IgD-negative memory B cell (primary cell): ENCODE measurements around the gene INPP5J. TPM values are rescaled to one million over a fixed set of nuclear protein-coding genes. Genes with fewer than 3 reads are reported as not detected.
"Not testable (repeated sequence)": the region's sequence is repeated elsewhere in the genome, so short reads cannot be mapped to it uniquely, and the experiment has no call there.

Experiments used
- H3K27ac Mint-ChIP-seq, 3 donors: one replicate each; pipeline ENCODE4 v1.8.0; 2020 to 2022; ENCODE audit warnings: mild to moderate bottlenecking in 3 of 3, mixed read lengths in 3 of 3, moderate library complexity in 1 of 3
- H3K27me3 Mint-ChIP-seq: one replicate; pipeline ENCODE4 v1.8.0; 2021; ENCODE audit warnings: mixed read lengths
- H3K36me3 Mint-ChIP-seq: one replicate; pipeline ENCODE4 v1.8.0; 2020; ENCODE audit warnings: mild to moderate bottlenecking, mixed read lengths
- H3K4me1 Mint-ChIP-seq, 3 donors: one replicate each; pipeline ENCODE4 v1.8.0; 2020 to 2022; ENCODE audit warnings: mixed read lengths in 3 of 3, mild to moderate bottlenecking in 1 of 3
- H3K4me3 Mint-ChIP-seq, 4 donors: one replicate each; pipeline ENCODE4 v1.8.0; 2020 to 2022; ENCODE audit warnings: mild to moderate bottlenecking in 4 of 4, mixed read lengths in 4 of 4, moderate library complexity in 3 of 4
- H3K9me3 Mint-ChIP-seq, 3 donors: one replicate each; pipeline ENCODE4 v1.8.0; 2020 to 2021; ENCODE audit warnings: mixed read lengths in 3 of 3, mild to moderate bottlenecking in 1 of 3
- polyA plus RNA-seq: library from polyadenylated mRNA; unstranded; fragments of 300-500 nt; fragmentation: Illumina TruSeq; gene quantifications from one replicate; pipeline ENCODE4 v1.2.3, GENCODE V29; 2021

INPP5J gene, protein sequence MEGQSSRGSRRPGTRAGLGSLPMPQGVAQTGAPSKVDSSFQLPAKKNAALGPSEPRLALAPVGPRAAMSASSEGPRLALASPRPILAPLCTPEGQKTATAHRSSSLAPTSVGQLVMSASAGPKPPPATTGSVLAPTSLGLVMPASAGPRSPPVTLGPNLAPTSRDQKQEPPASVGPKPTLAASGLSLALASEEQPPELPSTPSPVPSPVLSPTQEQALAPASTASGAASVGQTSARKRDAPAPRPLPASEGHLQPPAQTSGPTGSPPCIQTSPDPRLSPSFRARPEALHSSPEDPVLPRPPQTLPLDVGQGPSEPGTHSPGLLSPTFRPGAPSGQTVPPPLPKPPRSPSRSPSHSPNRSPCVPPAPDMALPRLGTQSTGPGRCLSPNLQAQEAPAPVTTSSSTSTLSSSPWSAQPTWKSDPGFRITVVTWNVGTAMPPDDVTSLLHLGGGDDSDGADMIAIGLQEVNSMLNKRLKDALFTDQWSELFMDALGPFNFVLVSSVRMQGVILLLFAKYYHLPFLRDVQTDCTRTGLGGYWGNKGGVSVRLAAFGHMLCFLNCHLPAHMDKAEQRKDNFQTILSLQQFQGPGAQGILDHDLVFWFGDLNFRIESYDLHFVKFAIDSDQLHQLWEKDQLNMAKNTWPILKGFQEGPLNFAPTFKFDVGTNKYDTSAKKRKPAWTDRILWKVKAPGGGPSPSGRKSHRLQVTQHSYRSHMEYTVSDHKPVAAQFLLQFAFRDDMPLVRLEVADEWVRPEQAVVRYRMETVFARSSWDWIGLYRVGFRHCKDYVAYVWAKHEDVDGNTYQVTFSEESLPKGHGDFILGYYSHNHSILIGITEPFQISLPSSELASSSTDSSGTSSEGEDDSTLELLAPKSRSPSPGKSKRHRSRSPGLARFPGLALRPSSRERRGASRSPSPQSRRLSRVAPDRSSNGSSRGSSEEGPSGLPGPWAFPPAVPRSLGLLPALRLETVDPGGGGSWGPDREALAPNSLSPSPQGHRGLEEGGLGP
- not detected for polyA plus RNA-seq

DNA sequence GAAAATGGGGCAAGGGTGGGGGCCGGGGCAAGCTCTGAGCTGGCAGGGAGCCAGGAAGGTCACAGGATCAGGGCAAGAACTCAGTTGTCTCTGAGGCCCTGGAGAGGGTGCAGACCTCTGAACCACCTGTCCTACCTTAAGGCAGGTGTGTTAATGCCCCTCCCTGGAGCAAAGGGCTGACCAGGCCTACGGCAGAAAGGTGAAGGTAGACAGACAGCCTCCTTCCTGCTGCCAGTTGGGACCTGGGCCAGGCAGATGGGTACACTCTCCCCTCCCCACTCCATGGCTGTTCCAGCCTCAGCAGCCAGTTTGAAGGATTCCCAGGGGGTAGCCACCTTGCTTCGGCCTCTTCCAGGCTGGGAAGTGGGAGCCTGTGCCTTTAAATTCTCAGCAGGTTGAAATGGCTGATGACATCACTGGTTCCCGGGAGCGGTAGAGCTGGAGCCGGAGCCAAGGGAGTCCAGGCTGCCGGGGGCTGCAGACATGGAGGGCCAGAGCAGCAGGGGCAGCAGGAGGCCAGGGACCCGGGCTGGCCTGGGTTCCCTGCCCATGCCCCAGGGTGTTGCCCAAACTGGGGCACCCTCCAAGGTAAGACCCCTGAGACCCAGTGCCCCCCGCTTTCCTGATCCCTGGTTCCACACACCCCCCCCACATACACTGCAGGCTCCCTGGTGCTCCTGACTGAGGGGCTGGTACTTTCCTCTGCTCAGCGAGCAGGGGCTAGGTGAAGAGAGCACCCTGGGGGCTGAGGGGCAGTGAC is at the start of gene INPP5J:
Gene INPP5J, plus strand, starts transcription at position 435 of the 760 bp plus-strand sequence. Its CDS starts 49 bp downstream, at position 484.
- H3K36me3 Mint-ChIP-seq: no peaks in the 10 kb centered on the region
- H3K9me3 Mint-ChIP-seq: no peaks in the 10 kb centered on the region
- H3K4me1 Mint-ChIP-seq: peaks cover 0 to 4% (median 3%) of the 10 kb centered on the region in 3 donors
- peak within 1 kb of the TSS in 1 of 4 donors; percentile 54 for H3K4me3 Mint-ChIP-seq
- no peak within 1 kb of the TSS for H3K27ac Mint-ChIP-seq
- peaks cover 1% of the 10 kb centered on the region for H3K27me3 Mint-ChIP-seq

DNA sequence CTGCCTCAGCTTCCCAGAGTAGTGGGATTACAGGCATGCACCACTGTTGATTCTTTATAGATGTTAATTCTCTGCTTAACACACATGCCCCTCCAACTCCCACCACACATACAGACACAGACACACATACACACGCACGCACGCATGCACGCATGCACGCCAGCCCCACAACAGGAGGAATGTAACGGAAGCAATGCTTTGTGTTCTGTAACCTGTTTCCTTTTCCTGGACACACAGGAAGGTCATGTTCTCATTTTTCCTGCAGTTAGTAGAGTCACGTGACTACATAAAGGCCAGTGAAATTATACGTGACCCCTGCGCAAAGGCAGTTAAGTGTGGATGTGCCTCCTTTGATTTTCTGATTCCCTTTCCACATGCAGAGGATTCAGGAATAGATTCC is 49.6 kb upstream of the INPP5J start:
- H3K27ac Mint-ChIP-seq: peak overlapping the region in 1 of 3 donors; percentile 22
- not testable (repeated sequence) for H3K9me3 Mint-ChIP-seq, H3K4me3 Mint-ChIP-seq, H3K4me1 Mint-ChIP-seq, H3K36me3 Mint-ChIP-seq, H3K27me3 Mint-ChIP-seq

DNA sequence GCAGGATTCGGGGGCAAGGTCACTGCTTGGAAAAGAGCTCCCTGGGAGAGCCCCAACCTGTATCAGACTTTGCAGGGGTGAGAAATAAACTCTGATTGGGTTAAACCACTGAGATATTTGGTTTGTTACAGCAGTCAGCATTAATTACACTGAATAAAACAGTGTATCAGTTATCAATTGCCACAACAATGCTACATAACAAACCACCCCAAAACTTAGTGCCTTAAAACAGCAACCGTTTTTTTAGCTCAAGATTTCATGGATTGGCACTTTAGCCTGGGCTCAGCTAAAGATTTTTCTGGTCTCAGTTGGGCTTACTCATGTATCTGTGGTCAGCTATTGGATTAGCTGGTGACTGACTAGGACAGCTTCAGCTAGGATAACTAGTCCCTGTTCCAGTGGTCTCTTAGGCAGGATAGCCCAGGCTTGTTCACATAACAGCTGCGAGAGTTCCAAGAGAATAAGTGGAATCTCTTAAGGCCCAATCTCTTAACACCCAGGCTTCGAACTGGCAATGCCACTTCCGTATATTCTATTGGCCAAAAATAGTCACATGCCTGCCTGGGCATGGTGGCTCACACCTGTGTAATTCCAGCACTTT is 49.1 kb upstream of the INPP5J start:
- H3K4me3 Mint-ChIP-seq, H3K4me1 Mint-ChIP-seq, H3K9me3 Mint-ChIP-seq, H3K27me3 Mint-ChIP-seq, H3K36me3 Mint-ChIP-seq, H3K27ac Mint-ChIP-seq: not testable (repeated sequence)

DNA sequence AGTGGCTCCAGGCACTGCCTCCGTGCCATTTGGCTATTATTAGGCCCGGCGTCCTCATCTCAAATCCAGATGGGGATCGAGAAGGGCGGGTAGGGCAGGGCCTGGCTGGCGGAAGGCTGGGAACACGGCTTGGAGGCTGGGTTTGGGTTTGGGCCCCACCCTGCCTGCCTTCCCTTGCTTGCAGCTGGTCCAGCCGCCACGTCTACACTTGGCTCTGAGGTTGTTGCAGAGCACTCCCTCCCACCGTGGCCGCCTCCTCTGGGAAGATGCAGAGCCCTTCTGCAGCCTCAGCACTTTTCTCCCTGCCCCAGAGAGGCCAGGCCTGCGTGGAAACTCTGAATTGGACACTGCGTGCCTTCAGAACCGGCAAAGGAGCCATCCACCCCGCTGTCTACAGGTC is 46.8 kb upstream of the INPP5J start:
- Mint-ChIP-seq H3K36me3 (no peaks in the 10 kb centered on the region), H3K4me3 (no peak overlapping the region), H3K27me3 (no peaks in the 10 kb centered on the region), H3K9me3 (no peaks in the 10 kb centered on the region), H3K27ac (no peak overlapping the region), H3K4me1 (peaks cover 0 to 4% (median 4%) of the 10 kb centered on the region in 3 donors)

DNA sequence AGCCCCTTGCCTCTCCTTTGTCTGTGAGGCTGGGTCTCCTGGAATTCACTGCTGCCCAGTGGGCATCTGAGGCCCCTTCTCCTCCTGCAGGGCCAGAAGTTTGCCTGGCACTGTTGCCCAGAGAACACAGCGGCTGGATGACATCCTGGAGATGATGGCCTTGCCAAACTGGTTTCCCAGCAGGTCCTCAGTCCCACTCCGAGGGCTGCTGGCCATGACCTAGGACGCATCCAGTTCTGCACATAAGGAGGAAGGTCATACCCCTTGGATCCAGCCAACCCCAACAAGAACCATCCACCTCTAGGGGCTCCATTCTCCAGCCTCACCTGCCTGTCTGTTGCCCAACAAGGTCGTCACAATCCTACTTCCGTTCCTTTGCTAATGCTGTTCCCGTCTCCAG is 45.1 kb upstream of the INPP5J start:
- Mint-ChIP-seq H3K27ac (no peak overlapping the region), H3K4me1 (peaks cover 0 to 12% (median 12%) of the 10 kb centered on the region in 3 donors), H3K9me3 (no peaks in the 10 kb centered on the region), H3K27me3 (no peaks in the 10 kb centered on the region), H3K4me3 (no peak overlapping the region), H3K36me3 (no peaks in the 10 kb centered on the region)

DNA sequence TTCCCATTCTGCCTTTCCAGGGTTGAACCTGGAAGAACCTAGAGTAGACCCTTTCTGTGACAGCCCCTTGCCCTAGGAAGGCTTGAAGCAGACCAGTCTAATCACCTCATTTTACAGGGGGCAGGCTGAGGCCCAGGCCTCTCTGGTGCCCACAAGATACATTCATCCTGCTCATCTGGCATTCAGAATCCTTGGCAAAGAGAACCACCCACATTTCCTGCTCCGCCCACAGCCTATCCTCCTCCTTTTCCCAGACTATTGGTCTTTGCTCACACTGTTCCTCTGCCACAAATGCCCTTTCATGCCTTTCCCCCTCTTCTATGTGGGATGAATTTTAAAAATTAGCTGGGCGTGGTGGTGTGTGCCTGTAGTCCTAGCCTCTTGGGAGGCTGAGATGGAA is 44.4 kb upstream of the INPP5J start:
- H3K4me1 Mint-ChIP-seq: peaks cover 0 to 14% (median 12%) of the 10 kb centered on the region in 3 donors
- not testable (repeated sequence) for H3K9me3 Mint-ChIP-seq

DNA sequence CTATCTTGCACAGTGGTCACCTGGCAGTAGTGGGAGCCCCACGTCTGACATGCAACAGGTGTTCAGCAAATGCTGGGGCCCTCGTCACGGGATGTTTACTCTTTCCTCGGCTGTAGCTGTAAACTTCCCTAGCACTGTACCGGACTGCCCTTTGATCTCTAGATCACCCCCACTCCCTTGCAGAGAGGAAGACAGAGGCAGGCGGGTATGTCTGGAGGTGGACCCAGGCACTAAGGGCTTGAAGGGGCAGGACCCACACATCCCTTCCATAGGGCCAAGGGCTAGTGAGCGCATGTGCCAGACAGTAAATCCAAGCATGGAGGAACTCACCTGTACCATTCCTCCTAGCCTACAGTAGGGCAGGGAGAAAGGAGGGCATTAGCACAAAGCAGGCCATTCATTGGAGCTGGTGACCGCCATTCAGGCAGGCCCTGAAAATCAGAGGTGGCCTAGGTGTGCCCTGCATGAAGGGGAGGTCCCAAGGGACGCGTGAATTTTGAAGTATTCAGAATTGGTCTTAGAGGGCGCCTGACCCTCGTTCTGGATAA is 43.6 kb upstream of the INPP5J start:
- Mint-ChIP-seq H3K36me3 (no peaks in the 10 kb centered on the region), H3K27ac (peak overlapping the region in 1 of 3 donors; percentile 71), H3K4me1 (peaks cover 5 to 20% (median 17%) of the 10 kb centered on the region in 3 donors), H3K9me3 (no peaks in the 10 kb centered on the region), H3K27me3 (no peaks in the 10 kb centered on the region), H3K4me3 (no peak overlapping the region)

More for the DNA sequence above, 44.4 kb upstream of the INPP5J start:
- H3K27me3 Mint-ChIP-seq, H3K36me3 Mint-ChIP-seq, H3K27ac Mint-ChIP-seq, H3K4me3 Mint-ChIP-seq: not testable (repeated sequence)

DNA sequence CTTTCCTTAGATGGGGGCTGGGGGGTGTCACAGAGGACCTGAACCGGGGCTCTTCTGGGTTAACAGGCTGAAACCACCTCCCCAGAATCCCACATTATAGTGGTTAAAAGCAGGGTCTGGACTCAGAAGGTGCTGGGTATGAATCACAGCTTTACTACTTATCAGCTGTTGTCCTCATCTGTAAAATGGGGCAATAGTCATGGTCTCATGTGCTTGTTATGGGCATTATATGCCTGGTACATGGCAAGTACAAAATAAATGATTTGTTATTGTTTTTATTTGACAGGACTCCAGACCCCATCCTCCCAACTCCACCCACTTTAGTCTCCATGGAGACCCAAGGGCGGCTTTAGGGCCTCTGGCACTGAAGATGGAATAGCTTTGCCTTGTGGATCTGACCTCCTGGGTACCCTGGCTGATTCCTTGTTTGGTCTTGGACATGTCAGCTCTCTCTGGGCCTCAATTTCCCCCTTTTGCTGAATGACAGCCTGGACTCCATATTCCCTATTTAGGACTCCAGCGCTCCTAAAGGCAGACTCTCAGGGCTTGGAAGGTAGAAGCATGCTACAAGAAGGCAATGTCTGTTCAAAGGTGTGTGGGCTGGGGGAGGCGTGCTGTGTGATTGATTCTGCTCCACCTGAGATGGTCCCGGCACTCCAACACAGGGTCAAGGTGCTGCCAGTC is 42.5 kb upstream of the INPP5J start:
- H3K36me3 Mint-ChIP-seq: no peaks in the 10 kb centered on the region
- peak overlapping the region in 2 of 3 donors; percentile 57 to 59 for H3K27ac Mint-ChIP-seq
- no peaks in the 10 kb centered on the region for H3K27me3 Mint-ChIP-seq
- no peaks in the 10 kb centered on the region for H3K9me3 Mint-ChIP-seq
- H3K4me1 Mint-ChIP-seq: peaks cover 8 to 22% (median 17%) of the 10 kb centered on the region in 3 donors
- H3K4me3 Mint-ChIP-seq: peak overlapping the region; percentile 68 to 97 (median 92)

DNA sequence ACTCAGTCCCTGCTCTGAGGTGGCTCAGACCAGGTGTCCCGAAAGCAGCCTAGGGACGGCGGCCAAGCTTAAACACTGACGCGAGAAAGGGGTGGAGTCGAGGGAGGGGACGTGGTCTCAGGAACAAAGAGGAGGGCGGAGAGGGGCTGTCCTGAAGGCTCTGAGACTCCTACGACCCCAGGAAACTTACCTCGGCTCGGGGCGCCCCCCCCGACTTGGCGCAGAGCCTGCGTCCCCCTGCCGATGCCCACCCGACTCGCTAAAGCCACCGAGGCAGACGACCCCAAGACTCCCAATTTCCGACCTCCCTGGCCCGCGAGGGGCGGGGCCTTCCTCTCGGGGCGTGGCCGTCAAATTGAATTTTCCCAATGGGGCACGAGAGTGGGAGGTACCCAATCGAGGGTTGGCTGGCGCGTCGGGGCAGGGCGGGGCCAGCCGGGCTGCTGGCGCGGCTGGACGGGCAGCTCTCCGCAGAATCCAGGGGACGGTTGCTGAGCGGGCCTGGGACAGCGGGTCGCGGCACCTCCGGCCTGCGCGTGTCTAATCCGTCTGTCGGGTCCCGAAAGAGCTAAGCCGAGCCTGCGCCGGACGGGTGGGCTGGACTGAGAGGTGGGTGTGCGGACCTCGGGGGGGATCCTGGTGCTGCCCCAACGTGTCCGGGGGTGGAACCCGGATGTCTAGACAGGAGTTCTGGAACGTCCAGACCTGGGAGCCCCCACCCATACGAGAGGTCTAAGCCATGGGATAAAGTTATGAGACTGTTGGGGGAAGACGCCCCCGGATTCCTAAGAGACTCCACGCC is 41.7 kb upstream of the INPP5J start, which contains the start of gene SMTN:
Gene SMTN, plus strand, starts transcription at position 471 of the 802 bp plus-strand sequence. CDS start 1,941 bp downstream, outside the sequence.
- peak within 1 kb of the TSS in 2 of 3 donors; percentile 57 to 59 for H3K27ac Mint-ChIP-seq
- peaks cover 8 to 24% (median 17%) of the 10 kb centered on the region in 3 donors for H3K4me1 Mint-ChIP-seq
- H3K36me3 Mint-ChIP-seq: no peaks in the 10 kb centered on the region
- no peaks in the 10 kb centered on the region for H3K27me3 Mint-ChIP-seq
- H3K4me3 Mint-ChIP-seq: peak within 1 kb of the TSS; percentile 81 to 97 (median 92)
- H3K9me3 Mint-ChIP-seq: no peaks in the 10 kb centered on the region

DNA sequence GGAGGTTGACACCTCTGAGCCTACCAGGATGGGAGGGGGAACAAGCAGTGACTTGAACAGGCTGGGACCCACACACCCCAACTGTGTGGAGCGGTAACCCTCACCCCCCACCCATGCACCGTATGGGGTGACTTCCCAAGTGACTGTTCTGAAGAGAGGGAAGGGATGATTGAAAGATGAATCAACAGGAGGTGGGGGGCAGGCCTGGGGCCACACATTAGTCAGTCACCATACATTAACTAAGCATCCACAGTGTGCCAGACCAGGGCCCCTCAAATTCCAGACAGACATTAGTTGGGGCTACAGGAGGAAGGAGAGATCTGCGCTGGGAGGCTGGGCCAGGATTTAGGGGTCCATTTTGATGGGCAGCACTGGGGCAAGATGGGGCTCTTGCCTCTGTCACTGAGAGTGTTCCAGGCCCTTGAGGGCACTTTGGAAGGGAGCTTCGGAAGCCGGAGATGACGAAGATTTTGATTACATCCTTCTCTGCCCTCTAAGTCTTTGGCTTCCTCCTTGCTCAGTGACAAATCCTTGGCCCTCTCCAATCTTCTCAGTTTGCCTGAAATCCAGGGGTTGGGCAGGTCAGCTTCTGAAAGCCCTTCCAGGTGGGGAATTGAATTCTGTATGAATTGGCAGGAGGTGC is 40.7 kb upstream of the INPP5J start:
- H3K27ac Mint-ChIP-seq: no peak overlapping the region
- peak overlapping the region; percentile 21 to 97 (median 89) for H3K4me3 Mint-ChIP-seq
- H3K9me3 Mint-ChIP-seq: no peaks in the 10 kb centered on the region
- no peaks in the 10 kb centered on the region for H3K36me3 Mint-ChIP-seq
- H3K27me3 Mint-ChIP-seq: no peaks in the 10 kb centered on the region
- peaks cover 8 to 25% (median 17%) of the 10 kb centered on the region in 3 donors for H3K4me1 Mint-ChIP-seq

DNA sequence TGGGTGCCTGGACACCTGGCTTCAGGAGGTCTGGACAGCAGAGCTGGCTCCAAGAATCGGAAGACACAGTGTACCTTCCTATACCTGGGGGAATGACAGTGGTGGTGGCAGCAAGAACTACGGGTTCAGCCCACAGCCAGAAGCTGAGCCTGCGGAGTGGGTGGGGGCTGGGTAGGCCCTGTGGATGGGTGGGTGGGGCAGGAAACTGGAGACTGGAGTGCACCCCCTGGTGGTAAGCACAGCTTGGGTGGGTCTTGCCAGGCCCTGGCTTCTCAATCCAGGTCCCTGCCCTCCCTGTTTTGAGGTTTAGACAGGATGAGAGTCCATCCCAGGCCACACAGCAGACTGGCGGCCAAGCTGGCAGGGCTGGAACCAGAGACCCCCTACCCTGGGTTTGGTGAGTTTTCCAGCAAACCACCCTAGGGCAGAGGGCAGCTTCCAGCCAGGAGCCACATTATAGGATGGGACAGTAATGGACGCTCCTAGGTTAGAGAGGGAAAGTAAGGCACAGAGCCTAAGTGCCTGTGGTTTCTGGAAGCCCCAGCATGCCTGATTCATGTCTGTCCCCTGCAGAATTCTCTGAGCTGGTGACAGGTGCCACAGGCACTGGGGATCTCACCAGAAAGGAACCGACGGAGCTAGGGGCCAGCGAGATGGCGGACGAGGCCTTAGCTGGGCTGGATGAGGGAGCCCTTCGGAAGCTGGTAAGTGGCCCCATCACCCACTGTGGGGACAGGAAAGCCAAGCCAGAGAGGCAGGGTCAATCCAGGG is 40.0 kb upstream of the INPP5J start:
- peaks cover 8 to 26% (median 17%) of the 10 kb centered on the region in 3 donors for H3K4me1 Mint-ChIP-seq
- no peaks in the 10 kb centered on the region for H3K36me3 Mint-ChIP-seq
- H3K27ac Mint-ChIP-seq: no peak overlapping the region
- no peaks in the 10 kb centered on the region for H3K27me3 Mint-ChIP-seq
- peak overlapping the region in 3 of 4 donors; percentile 21 to 81 (median 34) for H3K4me3 Mint-ChIP-seq
- H3K9me3 Mint-ChIP-seq: no peaks in the 10 kb centered on the region

DNA sequence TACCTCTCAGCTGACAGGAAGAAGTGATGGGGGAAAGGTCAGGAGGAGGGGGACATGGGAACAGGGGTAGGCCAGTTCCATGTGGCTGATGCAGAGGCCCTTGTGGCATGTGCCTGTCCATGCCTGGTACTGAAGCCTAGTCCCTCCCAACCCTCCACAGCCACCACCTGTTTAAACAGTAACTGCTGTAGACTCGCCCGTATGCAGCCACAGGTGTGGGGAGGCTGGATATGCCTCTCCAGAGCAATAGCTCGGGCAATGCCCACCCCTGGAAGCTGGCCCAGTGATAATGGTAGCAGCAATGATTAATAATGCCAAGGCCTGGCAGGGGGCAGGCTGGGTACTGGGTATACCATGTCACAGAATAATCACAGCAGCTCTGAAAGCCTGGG is 39.4 kb upstream of the INPP5J start:
- H3K9me3 Mint-ChIP-seq: no peaks in the 10 kb centered on the region
- H3K27me3 Mint-ChIP-seq: no peaks in the 10 kb centered on the region
- no peaks in the 10 kb centered on the region for H3K36me3 Mint-ChIP-seq
- peaks cover 8 to 29% (median 17%) of the 10 kb centered on the region in 3 donors for H3K4me1 Mint-ChIP-seq
- peak overlapping the region in 2 of 3 donors; percentile 52 to 78 for H3K27ac Mint-ChIP-seq
- peak overlapping the region in 3 of 4 donors; percentile 81 to 97 (median 90) for H3K4me3 Mint-ChIP-seq
